SK-N-SH (cell line): ENCODE data around the gene KIF25. TPM values are rescaled to one million over a fixed set of nuclear protein-coding genes. Genes with fewer than 3 reads are reported as not detected.

Experiments used
- CTCF ChIA-PET: fragments of 300-600, 350-600 bp; formaldehyde crosslinking; extraction: SDS; loops from one replicate; lab custom pipeline; 2021; lab: Yijun Ruan, JAX
- POLR2A ChIA-PET: fragments of 350-600 bp; sonication (Branson Sonifier 250); formaldehyde crosslinking; extraction: SDS; loops from one replicate; lab custom pipeline; 2020; ENCODE audit warnings: antibody characterized with exemption, inconsistent platforms; lab: Yijun Ruan, JAX
- DNase-seq: peaks from one replicate; pipeline ENCODE4 v3.0.0; 2012
- H2AFZ ChIP-seq: fragments of 200-600 bp; sonication (generic); 2 replicates; pipeline ENCODE4 v1.8.1; 2016; ENCODE audit warnings: antibody characterized with exemption, mild to moderate bottlenecking, low read depth
- H3F3A ChIP-seq: fragments of 200-600 bp; sonication (generic); replicated peaks from 2 replicates; pipeline ENCODE3; 2016; ENCODE audit warnings: antibody characterized with exemption, mild to moderate bottlenecking; ENCODE audit not compliant: insufficient read depth
- H3K27ac ChIP-seq, 2 experiments: fragments of 200-500 bp in 1 of 2; fragments of 200-600 bp in 1 of 2; sonication (Bioruptor generic) in 1 of 2; sonication (generic), shearing (Covaris generic) in 1 of 2; 2 replicates each; pipeline versions ENCODE4 v1.5.1 to v1.6.1; 2014 to 2016; ENCODE audit warnings: low read depth in 2 of 2, inconsistent platforms in 1 of 2, low read length in 1 of 2, mild to moderate bottlenecking in 1 of 2, mixed read lengths in 1 of 2
- H3K27me3 ChIP-seq: fragments of 200-600 bp; sonication (generic), shearing (Covaris generic); 2 replicates; pipeline ENCODE4 v1.6.1; 2016; ENCODE audit warnings: mixed run types; ENCODE audit not compliant: insufficient read depth
- H3K36me3 ChIP-seq, 2 experiments: fragments of 200-500 bp in 1 of 2; fragments of 200-600 bp in 1 of 2; sonication (Bioruptor generic) in 1 of 2; sonication (generic) in 1 of 2; replicated peaks in 1 of 2; 2 replicates each; pipeline versions ENCODE3 to v1.5.1; 2014 to 2016; ENCODE audit warnings: low read length in 1 of 2, mild to moderate bottlenecking in 1 of 2; ENCODE audit not compliant: insufficient read depth in 2 of 2, control insufficient read depth in 1 of 2
- H3K4me1 ChIP-seq, 2 experiments: fragments of 200-500 bp in 1 of 2; fragments of 200-600 bp in 1 of 2; sonication (Bioruptor generic) in 1 of 2; sonication (generic), shearing (Covaris generic) in 1 of 2; 2 replicates each; pipeline versions ENCODE4 v1.5.1 to v1.6.1; 2014 to 2016; ENCODE audit warnings: low read depth in 1 of 2, low read length in 1 of 2, mixed run types in 1 of 2; ENCODE audit not compliant: insufficient read depth in 2 of 2, control insufficient read depth in 1 of 2
- H3K4me2 ChIP-seq: fragments of 200-600 bp; sonication (generic), shearing (Covaris generic); 2 replicates; pipeline ENCODE4 v1.6.1; 2017; ENCODE audit warnings: mixed run types
- H3K4me3 ChIP-seq, 2 experiments: fragments of 200-500 bp in 1 of 2; fragments of 200-600 bp in 1 of 2; sonication (Bioruptor generic) in 1 of 2; sonication (generic), shearing (Covaris generic) in 1 of 2; 2 replicates each; pipeline versions ENCODE4 v1.5.1 to v1.8.1; 2014 to 2016; ENCODE audit warnings: low read depth in 2 of 2, inconsistent platforms in 1 of 2, low read length in 1 of 2, mild to moderate bottlenecking in 1 of 2, mixed read lengths in 1 of 2, moderate library complexity in 1 of 2
- H3K79me2 ChIP-seq: fragments of 200-600 bp; sonication (generic); 2 replicates; pipeline ENCODE4 v1.8.1; 2017; ENCODE audit warnings: mild to moderate bottlenecking; ENCODE audit not compliant: insufficient read depth
- H3K9ac ChIP-seq: fragments of 200-600 bp; sonication (generic); 2 replicates; pipeline ENCODE4 v1.6.1; 2017; ENCODE audit warnings: mixed run types
- H3K9me2 ChIP-seq: fragments of 200-600 bp; sonication (generic); 2 replicates; pipeline ENCODE4 v1.6.1; 2017; ENCODE audit warnings: mixed run types
- H3K9me3 ChIP-seq: fragments of 200-600 bp; sonication (generic); 2 replicates; pipeline ENCODE4 v1.6.1; 2017; ENCODE audit warnings: mixed run types, mild to moderate bottlenecking, moderate library complexity
- H4K20me1 ChIP-seq: fragments of 200-600 bp; sonication (generic); 2 replicates; pipeline ENCODE4 v1.6.1; 2017; ENCODE audit warnings: mild to moderate bottlenecking, mixed run types; ENCODE audit not compliant: insufficient read depth
- ELF1 ChIP-seq: IDR thresholded peaks from 2 replicates; pipeline ENCODE4 v1.4.0; 2012
- EP300 ChIP-seq, 2 experiments: IDR thresholded peaks; 2 replicates each; pipeline versions ENCODE4 v1.4.0 to v1.6.1; 2012; ENCODE audit warnings: borderline replicate concordance in 1 of 2, low read depth in 1 of 2, low read length in 1 of 2
- FOSL2 ChIP-seq: IDR thresholded peaks from 2 replicates; pipeline ENCODE4 v1.4.0; 2012; ENCODE audit warnings: low read depth, mild to moderate bottlenecking, moderate library complexity, borderline replicate concordance
- IRF3 ChIP-seq: fragments of 150-350 bp; IDR thresholded peaks from 2 replicates; pipeline ENCODE4 v1.6.1; 2016; ENCODE audit warnings: mild to moderate bottlenecking, low read depth, low read length
- JUND ChIP-seq: IDR thresholded peaks from 2 replicates; pipeline ENCODE4 v1.4.0; 2012
- MAX ChIP-seq: IDR thresholded peaks from 2 replicates; pipeline ENCODE4 v1.4.0; 2012; ENCODE audit warnings: low read depth
- MEF2A ChIP-seq: IDR thresholded peaks from 2 replicates; pipeline ENCODE4 v1.4.0; 2012; ENCODE audit warnings: low read depth, borderline replicate concordance
- NRF1 ChIP-seq: IDR thresholded peaks from 2 replicates; pipeline ENCODE4 v1.6.1; 2012; ENCODE audit warnings: low read depth, mild to moderate bottlenecking, low read length
- PBX3 ChIP-seq: IDR thresholded peaks from 2 replicates; pipeline ENCODE4; 2012
- RAD21 ChIP-seq: IDR thresholded peaks from 2 replicates; pipeline ENCODE4 v1.6.1; 2012; ENCODE audit warnings: mild to moderate bottlenecking, low read length
- REST ChIP-seq: IDR thresholded peaks from 2 replicates; pipeline ENCODE4 v1.6.1; 2012; ENCODE audit warnings: mild to moderate bottlenecking, low read depth, low read length, moderate library complexity
- RXRA ChIP-seq: IDR thresholded peaks from 2 replicates; pipeline ENCODE4 v1.4.0; 2012; ENCODE audit warnings: low read depth, mild to moderate bottlenecking, borderline replicate concordance
- SIN3A ChIP-seq: IDR thresholded peaks from 2 replicates; pipeline ENCODE4 v1.6.1; 2012; ENCODE audit warnings: low read depth, mild to moderate bottlenecking, low read length, moderate library complexity, borderline replicate concordance
- SMC3 ChIP-seq: IDR thresholded peaks from 2 replicates; pipeline ENCODE4 v1.6.1; 2012; ENCODE audit warnings: low read depth, low read length, improper control_type of control experiment
- TAF1 ChIP-seq: IDR thresholded peaks from 2 replicates; pipeline ENCODE4 v1.6.1; 2012; ENCODE audit warnings: low read depth, mild to moderate bottlenecking, low read length, moderate library complexity, borderline replicate concordance
- USF1 ChIP-seq: IDR thresholded peaks from 2 replicates; pipeline ENCODE4 v1.4.0; 2012; ENCODE audit warnings: low read depth, borderline replicate concordance
- ZBTB33 ChIP-seq: IDR thresholded peaks from 2 replicates; pipeline ENCODE4 v1.4.0; 2012; ENCODE audit warnings: low read depth, borderline replicate concordance
- WGBS: methylation state at CpG from one replicate; pipeline ENCODE4 v1.1.6; 2017; ENCODE audit warnings: low lambda C conversion rate; 5-methylcytosine and 5-hydroxymethylcytosine counted together
- polyA plus RNA-seq, 3 experiments: library from polyadenylated mRNA; depleted of rRNA; stranded (reverse); fragments of >200 nt; gene quantifications; 2 replicates each; pipeline ENCODE4 v1.2.3, GENCODE V29; 2012

Gene KIF25
- polyA plus RNA-seq, 1 of the 3 experiments (the other 2 are of a cell fraction) = not detected

GRCh38 chr6:168062346-168063289 is 65.1 kb downstream of the KIF25 start:
- ChIA-PET POLR2A (no interaction called here), CTCF (interaction anchor here (0.9 to 2.5 kb wide), 3 partner anchors 9 to 95 kb away, joined by 3 to 17 read pairs (median 3); no protein-coding TSS in a partner anchor)
- DNase-seq = no peak
- Histone ChIP-seq H3K4me1 (peaks cover 0 to 7% of the 10 kb centered on the region in 2 experiments; a peak in 1 of 4 replicates), H3K79me2 (no peaks in the 10 kb centered on the region), H3K9ac (no peak overlapping the region), H3K27ac (no peak overlapping the region), H3K27me3 (no peaks in the 10 kb centered on the region), H3K4me2 (no peak overlapping the region), H3K36me3 (no peaks in the 10 kb centered on the region), H3K4me3 (no peak overlapping the region), H3K9me2 (no peaks in the 10 kb centered on the region), H3F3A (no peaks in the 10 kb centered on the region), H4K20me1 (no peaks in the 10 kb centered on the region), H2AFZ (no peak overlapping the region), H3K9me3 (no peaks in the 10 kb centered on the region)
- 55% methylated on average over 9 of the region's 31 CpGs for WGBS
- TF ChIP-seq RAD21 (no peak), EP300 (IDR thresholded peaks at IDR 0.05; ENCODE audit: borderline replicate concordance in 1 of 2, low read depth in 1 of 2, low read length in 1 of 2) (no peak), ELF1 (no peak), SIN3A (no peak), REST (no peak), IRF3 (no peak), MAX (no peak), FOSL2 (no peak), USF1 (no peak), PBX3 (no peak), JUND (no peak), NRF1 (no peak), ZBTB33 (no peak), MEF2A (no peak), RXRA (no peak), TAF1 (no peak), SMC3 (no peak)
- TF ChIP-seq, all 33 proteins: peak for 0
